HEK293T (cell line): ENCODE data around the gene USP49.

Experiments
- FOXM1 ChIP-seq: fragments of 450-650 bp; IDR thresholded peaks from 2 replicates; pipeline ENCODE4 v1.6.1; 2017; ENCODE audit warnings: mild to moderate bottlenecking, borderline replicate concordance
- HDGF ChIP-seq: fragments of 450-650 bp; IDR thresholded peaks from 2 replicates; pipeline ENCODE4 v1.6.1; 2017; ENCODE audit warnings: antibody characterized with exemption, borderline replicate concordance
- SUZ12 ChIP-seq: fragments of 450-650 bp; IDR thresholded peaks from 2 replicates; pipeline ENCODE4 v1.6.1; 2016; ENCODE audit warnings: mild to moderate bottlenecking

GRCh38 chr6:41777551-41778285 is 117.5 kb downstream of the USP49 start:
- no peak for TF ChIP-seq SUZ12
- TF ChIP-seq FOXM1 = no peak
- TF ChIP-seq HDGF = no peak
